ENCODE data around the gene UBA6.

DNA sequence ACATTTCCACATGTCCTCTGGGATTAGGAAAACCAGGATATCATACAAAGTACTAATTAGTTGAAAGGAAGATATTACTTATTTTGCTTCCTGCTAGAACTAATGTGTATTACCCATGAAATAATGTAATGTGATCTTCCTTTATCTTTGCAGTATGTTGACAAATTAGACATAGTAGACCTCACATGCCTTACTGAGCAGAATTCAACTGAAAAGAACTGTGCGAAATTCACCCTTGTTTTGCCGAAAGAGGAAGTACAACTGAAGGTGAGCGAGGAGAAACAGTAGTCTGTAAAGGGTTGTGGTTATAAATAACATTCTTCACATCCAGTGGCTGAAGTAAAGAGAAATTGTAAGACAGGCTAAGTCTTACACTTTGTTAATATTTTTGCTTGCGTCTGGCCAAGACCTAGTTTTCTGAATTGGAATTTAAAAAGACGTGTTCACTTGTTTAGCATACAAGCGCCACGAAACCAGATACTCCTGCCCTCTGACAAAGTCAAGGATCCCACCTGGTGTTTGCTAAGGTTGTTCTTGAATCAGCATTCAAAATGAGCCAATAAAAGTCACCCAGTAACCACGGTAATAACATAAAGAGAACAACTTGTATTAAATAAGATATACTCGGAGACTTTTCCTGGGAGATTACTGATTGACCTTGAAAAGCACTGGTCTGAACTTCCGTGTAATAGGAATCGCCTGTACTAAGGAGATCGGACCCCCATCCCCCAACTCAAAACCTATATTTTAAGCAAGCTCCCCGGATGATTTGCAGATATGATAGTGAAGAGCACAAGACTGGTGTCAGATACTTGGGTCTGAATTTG, 125.5 kb downstream of the UBA6 start:
- TF ChIP-seq, protein P1, sequence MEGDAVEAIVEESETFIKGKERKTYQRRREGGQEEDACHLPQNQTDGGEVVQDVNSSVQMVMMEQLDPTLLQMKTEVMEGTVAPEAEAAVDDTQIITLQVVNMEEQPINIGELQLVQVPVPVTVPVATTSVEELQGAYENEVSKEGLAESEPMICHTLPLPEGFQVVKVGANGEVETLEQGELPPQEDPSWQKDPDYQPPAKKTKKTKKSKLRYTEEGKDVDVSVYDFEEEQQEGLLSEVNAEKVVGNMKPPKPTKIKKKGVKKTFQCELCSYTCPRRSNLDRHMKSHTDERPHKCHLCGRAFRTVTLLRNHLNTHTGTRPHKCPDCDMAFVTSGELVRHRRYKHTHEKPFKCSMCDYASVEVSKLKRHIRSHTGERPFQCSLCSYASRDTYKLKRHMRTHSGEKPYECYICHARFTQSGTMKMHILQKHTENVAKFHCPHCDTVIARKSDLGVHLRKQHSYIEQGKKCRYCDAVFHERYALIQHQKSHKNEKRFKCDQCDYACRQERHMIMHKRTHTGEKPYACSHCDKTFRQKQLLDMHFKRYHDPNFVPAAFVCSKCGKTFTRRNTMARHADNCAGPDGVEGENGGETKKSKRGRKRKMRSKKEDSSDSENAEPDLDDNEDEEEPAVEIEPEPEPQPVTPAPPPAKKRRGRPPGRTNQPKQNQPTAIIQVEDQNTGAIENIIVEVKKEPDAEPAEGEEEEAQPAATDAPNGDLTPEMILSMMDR (IDR thresholded peaks at IDR 0.05), result no peak
- TF ChIP-seq GTF2I (CRISPR knock-in tag; conservative IDR thresholded peaks at IDR 0.05) (no peak), KAT7 (CRISPR knock-in tag; IDR thresholded peaks at IDR 0.05; ENCODE audit: borderline replicate concordance) (no peak), IRF2 (CRISPR knock-in tag; IDR thresholded peaks at IDR 0.05; ENCODE audit: borderline replicate concordance, low read depth) (no peak), ZNF671 (CRISPR knock-in tag; IDR thresholded peaks at IDR 0.05) (no peak), CREM (CRISPR knock-in tag; IDR thresholded peaks at IDR 0.05) (no peak), MAX (CRISPR knock-in tag; IDR thresholded peaks at IDR 0.05) (no peak), CBFB (CRISPR knock-in tag; IDR thresholded peaks at IDR 0.05; ENCODE audit: low read depth) (no peak)
- TF ChIP-seq, protein P2, sequence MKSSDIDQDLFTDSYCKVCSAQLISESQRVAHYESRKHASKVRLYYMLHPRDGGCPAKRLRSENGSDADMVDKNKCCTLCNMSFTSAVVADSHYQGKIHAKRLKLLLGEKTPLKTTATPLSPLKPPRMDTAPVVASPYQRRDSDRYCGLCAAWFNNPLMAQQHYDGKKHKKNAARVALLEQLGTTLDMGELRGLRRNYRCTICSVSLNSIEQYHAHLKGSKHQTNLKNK (CRISPR knock-in tag; IDR thresholded peaks at IDR 0.05), result no peak
- TF ChIP-seq, protein P3, sequence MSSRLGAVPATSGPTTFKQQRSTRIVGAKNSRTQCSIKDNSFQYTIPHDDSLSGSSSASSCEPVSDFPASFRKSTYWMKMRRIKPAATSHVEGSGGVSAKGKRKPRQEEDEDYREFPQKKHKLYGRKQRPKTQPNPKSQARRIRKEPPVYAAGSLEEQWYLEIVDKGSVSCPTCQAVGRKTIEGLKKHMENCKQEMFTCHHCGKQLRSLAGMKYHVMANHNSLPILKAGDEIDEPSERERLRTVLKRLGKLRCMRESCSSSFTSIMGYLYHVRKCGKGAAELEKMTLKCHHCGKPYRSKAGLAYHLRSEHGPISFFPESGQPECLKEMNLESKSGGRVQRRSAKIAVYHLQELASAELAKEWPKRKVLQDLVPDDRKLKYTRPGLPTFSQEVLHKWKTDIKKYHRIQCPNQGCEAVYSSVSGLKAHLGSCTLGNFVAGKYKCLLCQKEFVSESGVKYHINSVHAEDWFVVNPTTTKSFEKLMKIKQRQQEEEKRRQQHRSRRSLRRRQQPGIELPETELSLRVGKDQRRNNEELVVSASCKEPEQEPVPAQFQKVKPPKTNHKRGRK (CRISPR knock-in tag; IDR thresholded peaks at IDR 0.05; ENCODE audit: borderline replicate concordance), result no peak
- TF ChIP-seq, protein P4, sequence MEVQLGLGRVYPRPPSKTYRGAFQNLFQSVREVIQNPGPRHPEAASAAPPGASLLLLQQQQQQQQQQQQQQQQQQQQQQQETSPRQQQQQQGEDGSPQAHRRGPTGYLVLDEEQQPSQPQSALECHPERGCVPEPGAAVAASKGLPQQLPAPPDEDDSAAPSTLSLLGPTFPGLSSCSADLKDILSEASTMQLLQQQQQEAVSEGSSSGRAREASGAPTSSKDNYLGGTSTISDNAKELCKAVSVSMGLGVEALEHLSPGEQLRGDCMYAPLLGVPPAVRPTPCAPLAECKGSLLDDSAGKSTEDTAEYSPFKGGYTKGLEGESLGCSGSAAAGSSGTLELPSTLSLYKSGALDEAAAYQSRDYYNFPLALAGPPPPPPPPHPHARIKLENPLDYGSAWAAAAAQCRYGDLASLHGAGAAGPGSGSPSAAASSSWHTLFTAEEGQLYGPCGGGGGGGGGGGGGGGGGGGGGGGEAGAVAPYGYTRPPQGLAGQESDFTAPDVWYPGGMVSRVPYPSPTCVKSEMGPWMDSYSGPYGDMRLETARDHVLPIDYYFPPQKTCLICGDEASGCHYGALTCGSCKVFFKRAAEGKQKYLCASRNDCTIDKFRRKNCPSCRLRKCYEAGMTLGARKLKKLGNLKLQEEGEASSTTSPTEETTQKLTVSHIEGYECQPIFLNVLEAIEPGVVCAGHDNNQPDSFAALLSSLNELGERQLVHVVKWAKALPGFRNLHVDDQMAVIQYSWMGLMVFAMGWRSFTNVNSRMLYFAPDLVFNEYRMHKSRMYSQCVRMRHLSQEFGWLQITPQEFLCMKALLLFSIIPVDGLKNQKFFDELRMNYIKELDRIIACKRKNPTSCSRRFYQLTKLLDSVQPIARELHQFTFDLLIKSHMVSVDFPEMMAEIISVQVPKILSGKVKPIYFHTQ (CRISPR knock-in tag; IDR thresholded peaks at IDR 0.05), result no peak
- TF ChIP-seq, protein P5, sequence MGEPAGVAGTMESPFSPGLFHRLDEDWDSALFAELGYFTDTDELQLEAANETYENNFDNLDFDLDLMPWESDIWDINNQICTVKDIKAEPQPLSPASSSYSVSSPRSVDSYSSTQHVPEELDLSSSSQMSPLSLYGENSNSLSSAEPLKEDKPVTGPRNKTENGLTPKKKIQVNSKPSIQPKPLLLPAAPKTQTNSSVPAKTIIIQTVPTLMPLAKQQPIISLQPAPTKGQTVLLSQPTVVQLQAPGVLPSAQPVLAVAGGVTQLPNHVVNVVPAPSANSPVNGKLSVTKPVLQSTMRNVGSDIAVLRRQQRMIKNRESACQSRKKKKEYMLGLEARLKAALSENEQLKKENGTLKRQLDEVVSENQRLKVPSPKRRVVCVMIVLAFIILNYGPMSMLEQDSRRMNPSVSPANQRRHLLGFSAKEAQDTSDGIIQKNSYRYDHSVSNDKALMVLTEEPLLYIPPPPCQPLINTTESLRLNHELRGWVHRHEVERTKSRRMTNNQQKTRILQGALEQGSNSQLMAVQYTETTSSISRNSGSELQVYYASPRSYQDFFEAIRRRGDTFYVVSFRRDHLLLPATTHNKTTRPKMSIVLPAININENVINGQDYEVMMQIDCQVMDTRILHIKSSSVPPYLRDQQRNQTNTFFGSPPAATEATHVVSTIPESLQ (CRISPR knock-in tag; IDR thresholded peaks at IDR 0.05), result no peak
- TF ChIP-seq, protein P6, sequence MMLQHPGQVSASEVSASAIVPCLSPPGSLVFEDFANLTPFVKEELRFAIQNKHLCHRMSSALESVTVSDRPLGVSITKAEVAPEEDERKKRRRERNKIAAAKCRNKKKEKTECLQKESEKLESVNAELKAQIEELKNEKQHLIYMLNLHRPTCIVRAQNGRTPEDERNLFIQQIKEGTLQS (CRISPR knock-in tag; conservative IDR thresholded peaks at IDR 0.05), result no peak
- TF ChIP-seq, protein P7, sequence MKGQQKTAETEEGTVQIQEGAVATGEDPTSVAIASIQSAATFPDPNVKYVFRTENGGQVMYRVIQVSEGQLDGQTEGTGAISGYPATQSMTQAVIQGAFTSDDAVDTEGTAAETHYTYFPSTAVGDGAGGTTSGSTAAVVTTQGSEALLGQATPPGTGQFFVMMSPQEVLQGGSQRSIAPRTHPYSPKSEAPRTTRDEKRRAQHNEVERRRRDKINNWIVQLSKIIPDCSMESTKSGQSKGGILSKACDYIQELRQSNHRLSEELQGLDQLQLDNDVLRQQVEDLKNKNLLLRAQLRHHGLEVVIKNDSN (CRISPR knock-in tag; IDR thresholded peaks at IDR 0.05), result no peak
